ENCODE data around the gene EHMT1.

DNA sequence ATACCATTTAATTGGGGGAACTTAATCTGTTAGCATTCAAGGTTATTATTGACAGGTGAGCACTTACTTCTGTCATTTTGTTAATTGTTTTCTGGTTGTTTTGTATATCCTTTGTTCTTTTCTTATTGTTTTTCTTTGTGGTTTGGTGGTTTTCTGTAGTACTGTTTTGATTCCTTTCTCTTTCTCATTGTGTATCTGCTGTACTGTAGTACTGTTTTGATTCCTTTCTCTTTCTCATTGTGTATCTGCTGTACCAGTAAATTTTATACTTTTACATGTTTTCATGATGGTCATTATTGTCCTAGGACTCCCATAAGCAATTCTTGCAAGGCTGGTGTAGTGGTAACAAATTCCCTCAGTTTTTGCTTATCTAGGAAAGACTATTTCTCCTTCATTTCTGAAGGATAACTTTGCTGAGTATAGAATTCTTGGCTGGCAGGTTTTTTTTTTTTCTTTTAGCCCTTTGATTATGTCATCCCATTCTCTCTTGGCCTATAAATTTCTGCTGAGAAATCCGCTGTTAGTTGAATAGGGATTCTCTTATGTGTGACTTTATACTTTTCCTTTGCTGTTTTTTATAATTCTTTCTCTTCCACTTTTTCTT lies 234.7 kb downstream of the EHMT1 start:
- TF ChIP-seq, protein P1, sequence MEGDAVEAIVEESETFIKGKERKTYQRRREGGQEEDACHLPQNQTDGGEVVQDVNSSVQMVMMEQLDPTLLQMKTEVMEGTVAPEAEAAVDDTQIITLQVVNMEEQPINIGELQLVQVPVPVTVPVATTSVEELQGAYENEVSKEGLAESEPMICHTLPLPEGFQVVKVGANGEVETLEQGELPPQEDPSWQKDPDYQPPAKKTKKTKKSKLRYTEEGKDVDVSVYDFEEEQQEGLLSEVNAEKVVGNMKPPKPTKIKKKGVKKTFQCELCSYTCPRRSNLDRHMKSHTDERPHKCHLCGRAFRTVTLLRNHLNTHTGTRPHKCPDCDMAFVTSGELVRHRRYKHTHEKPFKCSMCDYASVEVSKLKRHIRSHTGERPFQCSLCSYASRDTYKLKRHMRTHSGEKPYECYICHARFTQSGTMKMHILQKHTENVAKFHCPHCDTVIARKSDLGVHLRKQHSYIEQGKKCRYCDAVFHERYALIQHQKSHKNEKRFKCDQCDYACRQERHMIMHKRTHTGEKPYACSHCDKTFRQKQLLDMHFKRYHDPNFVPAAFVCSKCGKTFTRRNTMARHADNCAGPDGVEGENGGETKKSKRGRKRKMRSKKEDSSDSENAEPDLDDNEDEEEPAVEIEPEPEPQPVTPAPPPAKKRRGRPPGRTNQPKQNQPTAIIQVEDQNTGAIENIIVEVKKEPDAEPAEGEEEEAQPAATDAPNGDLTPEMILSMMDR (IDR thresholded peaks at IDR 0.05; ENCODE audit: insufficient read depth, low read length) = no peak
- TF ChIP-seq, protein P2, sequence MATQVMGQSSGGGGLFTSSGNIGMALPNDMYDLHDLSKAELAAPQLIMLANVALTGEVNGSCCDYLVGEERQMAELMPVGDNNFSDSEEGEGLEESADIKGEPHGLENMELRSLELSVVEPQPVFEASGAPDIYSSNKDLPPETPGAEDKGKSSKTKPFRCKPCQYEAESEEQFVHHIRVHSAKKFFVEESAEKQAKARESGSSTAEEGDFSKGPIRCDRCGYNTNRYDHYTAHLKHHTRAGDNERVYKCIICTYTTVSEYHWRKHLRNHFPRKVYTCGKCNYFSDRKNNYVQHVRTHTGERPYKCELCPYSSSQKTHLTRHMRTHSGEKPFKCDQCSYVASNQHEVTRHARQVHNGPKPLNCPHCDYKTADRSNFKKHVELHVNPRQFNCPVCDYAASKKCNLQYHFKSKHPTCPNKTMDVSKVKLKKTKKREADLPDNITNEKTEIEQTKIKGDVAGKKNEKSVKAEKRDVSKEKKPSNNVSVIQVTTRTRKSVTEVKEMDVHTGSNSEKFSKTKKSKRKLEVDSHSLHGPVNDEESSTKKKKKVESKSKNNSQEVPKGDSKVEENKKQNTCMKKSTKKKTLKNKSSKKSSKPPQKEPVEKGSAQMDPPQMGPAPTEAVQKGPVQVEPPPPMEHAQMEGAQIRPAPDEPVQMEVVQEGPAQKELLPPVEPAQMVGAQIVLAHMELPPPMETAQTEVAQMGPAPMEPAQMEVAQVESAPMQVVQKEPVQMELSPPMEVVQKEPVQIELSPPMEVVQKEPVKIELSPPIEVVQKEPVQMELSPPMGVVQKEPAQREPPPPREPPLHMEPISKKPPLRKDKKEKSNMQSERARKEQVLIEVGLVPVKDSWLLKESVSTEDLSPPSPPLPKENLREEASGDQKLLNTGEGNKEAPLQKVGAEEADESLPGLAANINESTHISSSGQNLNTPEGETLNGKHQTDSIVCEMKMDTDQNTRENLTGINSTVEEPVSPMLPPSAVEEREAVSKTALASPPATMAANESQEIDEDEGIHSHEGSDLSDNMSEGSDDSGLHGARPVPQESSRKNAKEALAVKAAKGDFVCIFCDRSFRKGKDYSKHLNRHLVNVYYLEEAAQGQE (IDR thresholded peaks at IDR 0.05; ENCODE audit: insufficient replicate concordance, low read depth) = no peak
- TF ChIP-seq GABPA (IDR thresholded peaks at IDR 0.05; ENCODE audit: low read depth) = no peak
- no peak for TF ChIP-seq POLR2AphosphoS5 (IDR thresholded peaks at IDR 0.05; ENCODE audit: low read depth)
